HCT116 (cell line): ENCODE data around the gene GFM2. TPM values are rescaled to one million over a fixed set of nuclear protein-coding genes. Genes with fewer than 3 reads are reported as not detected.

Experiments
- ATAC-seq: fragments of 200-7000 bp; cut with Tn5 transposase; 2 replicates; pipeline ENCODE4 v1.9.1; 2020; ENCODE audit warnings: mild to moderate bottlenecking, moderate library complexity
- BruUV-seq: library from RNA; stranded (reverse); fragments of 400-500 nt; replicated peaks from 2 replicates; lab custom pipeline; 2021; lab: Mats Ljungman, UMichigan
- CTCF ChIA-PET: fragments of 300-600 bp; sonication (Branson Sonifier 250); formaldehyde crosslinking; loops from one replicate; lab custom pipeline; 2021; ENCODE audit warnings: antibody characterized with exemption; lab: Charles Lee
- POLR2A ChIA-PET: fragments of 300-600, 350-600 bp; sonication (Branson Sonifier 250); formaldehyde crosslinking; loops from one replicate; lab custom pipeline; 2021; ENCODE audit warnings: antibody characterized with exemption; lab: Charles Lee
- RAD21 ChIA-PET, 2 experiments: fragments of 300-600 bp; sonication (Branson Sonifier 250); formaldehyde crosslinking; loops; one replicate each; lab custom pipeline; 2023; ENCODE audit warnings: low total read pairs in 2 of 2; ENCODE audit not compliant: uncharacterized antibody in 2 of 2, unreplicated experiment in 2 of 2, low non-redundant PET in 1 of 2; lab: Charles Lee
- DNase-seq: peaks from one replicate; pipeline ENCODE4 v3.0.0-alpha.2; 2010; ENCODE audit warnings: low read depth, low spot score
- H2AFZ ChIP-seq: fragments of 200-600 bp; shearing (Covaris generic), sonication (generic); 2 replicates; pipeline ENCODE4 v1.6.1; 2017; ENCODE audit warnings: low read depth, mixed run types, mixed read lengths, antibody characterized with exemption, low read length; ENCODE audit not compliant: poor library complexity, severe bottlenecking
- H3K27ac ChIP-seq: 2 replicates; pipeline ENCODE4 v1.5.1; 2012; ENCODE audit warnings: low read depth, low read length
- H3K27me3 ChIP-seq: fragments of 200-600 bp; sonication (generic); 2 replicates; pipeline ENCODE4 v1.6.1; 2016; ENCODE audit warnings: mixed run types, low read length, mixed read lengths; ENCODE audit not compliant: insufficient read depth
- H3K36me3 ChIP-seq, 2 experiments: fragments of 200-500 bp in 1 of 2; fragments of 200-600 bp in 1 of 2; sonication (Bioruptor generic) in 1 of 2; sonication (generic) in 1 of 2; 2 replicates each; pipeline versions ENCODE4 v1.5.1 to v1.6.1; 2014 to 2016; ENCODE audit warnings: low read length in 2 of 2, inconsistent platforms in 1 of 2, mixed read lengths in 1 of 2, mixed run types in 1 of 2; ENCODE audit not compliant: insufficient read depth in 2 of 2, control insufficient read depth in 1 of 2
- H3K4me1 ChIP-seq, 2 experiments: fragments of 200-600 bp in 1 of 2; sonication (generic) in 1 of 2; 2 replicates each; pipeline versions ENCODE4 v1.5.1 to v1.6.1; 2012 to 2017; ENCODE audit warnings: low read length in 2 of 2, inconsistent platforms in 1 of 2, mild to moderate bottlenecking in 1 of 2, mixed read lengths in 1 of 2, mixed run types in 1 of 2, moderate library complexity in 1 of 2; ENCODE audit not compliant: insufficient read depth in 2 of 2, control insufficient read depth in 1 of 2
- H3K4me2 ChIP-seq: fragments of 200-600 bp; sonication (generic); 2 replicates; pipeline ENCODE4 v1.6.1; 2017; ENCODE audit warnings: mixed run types, low read length, mixed read lengths
- H3K4me3 ChIP-seq, 2 experiments: fragments of 200-600 bp in 1 of 2; sonication (generic) in 1 of 2; replicated peaks in 1 of 2; 2 replicates each; pipeline ENCODE4 v1.5.1; 2011 to 2016; ENCODE audit warnings: low read length in 2 of 2, control low read depth in 1 of 2, low read depth in 1 of 2, mild to moderate bottlenecking in 1 of 2, mixed read lengths in 1 of 2, mixed run types in 1 of 2
- H3K79me2 ChIP-seq: fragments of 200-600 bp; sonication (generic); 2 replicates; pipeline ENCODE4 v1.6.1; 2017; ENCODE audit warnings: mild to moderate bottlenecking, mixed run types, low read length, moderate library complexity, mixed read lengths; ENCODE audit not compliant: insufficient read depth
- H3K9ac ChIP-seq: fragments of 200-600 bp; sonication (generic); 2 replicates; pipeline ENCODE4 v1.6.1; 2016; ENCODE audit warnings: low read length, mixed read lengths
- H3K9me2 ChIP-seq: fragments of 200-600 bp; sonication (generic), shearing (Covaris generic); 2 replicates; pipeline ENCODE4 v1.6.1; 2017; ENCODE audit warnings: mixed run types, mild to moderate bottlenecking, moderate library complexity; ENCODE audit not compliant: insufficient read depth
- H3K9me3 ChIP-seq, 2 experiments: fragments of 200-500 bp in 1 of 2; fragments of 200-600 bp in 1 of 2; sonication (Bioruptor generic) in 1 of 2; sonication (generic) in 1 of 2; 2 replicates each; pipeline ENCODE4 v1.6.1; 2014 to 2017; ENCODE audit warnings: low read length in 2 of 2, mixed read lengths in 2 of 2, inconsistent platforms in 1 of 2, low read depth in 1 of 2, mild to moderate bottlenecking in 1 of 2, mixed run types in 1 of 2, moderate library complexity in 1 of 2; ENCODE audit not compliant: control insufficient read depth in 1 of 2, insufficient read depth in 1 of 2
- H4K20me1 ChIP-seq: fragments of 200-600 bp; sonication (generic), shearing (Covaris generic); 2 replicates; pipeline ENCODE4 v1.6.1; 2017; ENCODE audit warnings: mixed run types, mild to moderate bottlenecking, moderate library complexity; ENCODE audit not compliant: insufficient read depth
- ATF3 ChIP-seq: IDR thresholded peaks from 2 replicates; pipeline ENCODE4 v1.6.1; 2012
- CBX3 ChIP-seq: IDR thresholded peaks from 2 replicates; pipeline ENCODE4 v1.6.1; 2012; ENCODE audit warnings: low read depth
- CEBPB ChIP-seq: IDR thresholded peaks from 2 replicates; pipeline ENCODE4 v1.6.1; 2012; ENCODE audit warnings: low read depth
- EGR1 ChIP-seq: IDR thresholded peaks from 2 replicates; pipeline ENCODE4 v1.6.1; 2012; ENCODE audit warnings: low read depth
- EZH2 ChIP-seq: fragments of 200-600 bp; sonication (generic); IDR thresholded peaks from 2 replicates; pipeline ENCODE4 v1.6.1; 2017; ENCODE audit warnings: antibody characterized with exemption, mixed run types
- EZH2phosphoT487 ChIP-seq: fragments of 200-600 bp; IDR thresholded peaks from 2 replicates; pipeline ENCODE4 v1.6.1; 2018; ENCODE audit warnings: antibody characterized with exemption, borderline replicate concordance
- FOSL1 ChIP-seq: IDR thresholded peaks from 2 replicates; pipeline ENCODE4 v1.6.1; 2012; ENCODE audit warnings: low read depth
- JUND ChIP-seq: IDR thresholded peaks from 2 replicates; pipeline ENCODE4 v1.6.1; 2012
- POLR2A ChIP-seq: IDR thresholded peaks from 2 replicates; pipeline ENCODE4 v1.7.0; 2011; ENCODE audit warnings: borderline replicate concordance; ENCODE audit not compliant: insufficient read depth, insufficient read length; ENCODE audit errors: extremely low read depth
- POLR2AphosphoS5 ChIP-seq: IDR thresholded peaks from 2 replicates; pipeline ENCODE4 v1.6.1; 2011; ENCODE audit warnings: mild to moderate bottlenecking, low read depth, low read length, moderate library complexity
- RAD21 ChIP-seq: IDR thresholded peaks from 2 replicates; pipeline ENCODE4 v1.6.1; 2012; ENCODE audit warnings: low read depth, mild to moderate bottlenecking
- SIN3A ChIP-seq: IDR thresholded peaks from 2 replicates; pipeline ENCODE4 v1.6.1; 2012; ENCODE audit warnings: low read depth
- SP1 ChIP-seq: IDR thresholded peaks from 2 replicates; pipeline ENCODE4 v1.6.1; 2012; ENCODE audit warnings: low read depth
- SRF ChIP-seq: IDR thresholded peaks from 2 replicates; pipeline ENCODE4 v1.6.1; 2012; ENCODE audit warnings: low read depth
- TCF7L2 ChIP-seq: IDR thresholded peaks from 2 replicates; pipeline ENCODE4 v1.7.0; 2011; ENCODE audit warnings: borderline replicate concordance, inconsistent platforms; ENCODE audit not compliant: insufficient read depth, insufficient read length; ENCODE audit errors: extremely low read depth
- YY1 ChIP-seq: IDR thresholded peaks from 2 replicates; pipeline ENCODE4 v1.6.1; 2011; ENCODE audit warnings: low read length, low read depth, moderate library complexity, mild to moderate bottlenecking; ENCODE audit not compliant: insufficient replicate concordance; ENCODE audit errors: extremely low read depth
- intact Hi-C: fragments of 100-400 bp; cut with micrococcal nuclease; formaldehyde crosslinking; loops from 2 replicates; pipeline ENCODE4 v1.10.0; 2022
- total RNA-seq: library from RNA; stranded (reverse); gene quantifications from one replicate; pipeline ENCODE4 v1.2.1, GENCODE V29; 2021; ENCODE audit not compliant: unreplicated experiment
- TF ChIP-seq, protein P1 (sequence below), 3 experiments: fragments of 200-600 bp in 1 of 3; sonication (generic) in 1 of 3; IDR thresholded peaks in 2 of 3; conservative IDR thresholded peaks in 1 of 3; 2 replicates each; pipeline ENCODE4 v1.5.1; 2012 to 2017; ENCODE audit warnings: low read depth in 2 of 3, low read length in 2 of 3, antibody characterized with exemption in 1 of 3, borderline replicate concordance in 1 of 3, control low read depth in 1 of 3, mild to moderate bottlenecking in 1 of 3, mixed read lengths in 1 of 3, mixed run types in 1 of 3, moderate library complexity in 1 of 3; ENCODE audit not compliant: insufficient read depth in 1 of 3
- TF ChIP-seq, protein P2 (sequence below): IDR thresholded peaks from 2 replicates; pipeline ENCODE4 v1.6.1; 2011; ENCODE audit warnings: mild to moderate bottlenecking, low read length, moderate library complexity; ENCODE audit not compliant: insufficient replicate concordance; ENCODE audit errors: extremely low read depth
- TF ChIP-seq, protein P3 (sequence below): IDR thresholded peaks from 2 replicates; pipeline ENCODE4 v1.6.1; 2012; ENCODE audit warnings: low read depth
- TF ChIP-seq, protein P4 (sequence below): IDR thresholded peaks from 2 replicates; pipeline ENCODE4 v1.6.1; 2012

GFM2 gene
- total RNA-seq, 1 experiment from 2014 or later, result 25.0 TPM

- CTCF ChIA-PET, result no interaction called here
- TF ChIP-seq, protein P1, sequence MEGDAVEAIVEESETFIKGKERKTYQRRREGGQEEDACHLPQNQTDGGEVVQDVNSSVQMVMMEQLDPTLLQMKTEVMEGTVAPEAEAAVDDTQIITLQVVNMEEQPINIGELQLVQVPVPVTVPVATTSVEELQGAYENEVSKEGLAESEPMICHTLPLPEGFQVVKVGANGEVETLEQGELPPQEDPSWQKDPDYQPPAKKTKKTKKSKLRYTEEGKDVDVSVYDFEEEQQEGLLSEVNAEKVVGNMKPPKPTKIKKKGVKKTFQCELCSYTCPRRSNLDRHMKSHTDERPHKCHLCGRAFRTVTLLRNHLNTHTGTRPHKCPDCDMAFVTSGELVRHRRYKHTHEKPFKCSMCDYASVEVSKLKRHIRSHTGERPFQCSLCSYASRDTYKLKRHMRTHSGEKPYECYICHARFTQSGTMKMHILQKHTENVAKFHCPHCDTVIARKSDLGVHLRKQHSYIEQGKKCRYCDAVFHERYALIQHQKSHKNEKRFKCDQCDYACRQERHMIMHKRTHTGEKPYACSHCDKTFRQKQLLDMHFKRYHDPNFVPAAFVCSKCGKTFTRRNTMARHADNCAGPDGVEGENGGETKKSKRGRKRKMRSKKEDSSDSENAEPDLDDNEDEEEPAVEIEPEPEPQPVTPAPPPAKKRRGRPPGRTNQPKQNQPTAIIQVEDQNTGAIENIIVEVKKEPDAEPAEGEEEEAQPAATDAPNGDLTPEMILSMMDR (IDR thresholded peaks at IDR 0.05 in 2 of 3, conservative IDR thresholded peaks at IDR 0.05 in 1 of 3; ENCODE audit: borderline replicate concordance in 1 of 3, insufficient read depth in 1 of 3, low read depth in 2 of 3, low read length in 2 of 3), result no peak
- TF ChIP-seq SIN3A (no peak), SRF (no peak), YY1 (no peak), POLR2A (no peak), CEBPB (no peak), EGR1 (no peak), EZH2 (no peak), EZH2phosphoT487 (no peak), ATF3 (no peak), RAD21 (no peak), JUND (no peak), SP1 (no peak), TCF7L2 (no peak), CBX3 (no peak), POLR2AphosphoS5 (no peak), FOSL1 (no peak)
- TF ChIP-seq, protein P2, sequence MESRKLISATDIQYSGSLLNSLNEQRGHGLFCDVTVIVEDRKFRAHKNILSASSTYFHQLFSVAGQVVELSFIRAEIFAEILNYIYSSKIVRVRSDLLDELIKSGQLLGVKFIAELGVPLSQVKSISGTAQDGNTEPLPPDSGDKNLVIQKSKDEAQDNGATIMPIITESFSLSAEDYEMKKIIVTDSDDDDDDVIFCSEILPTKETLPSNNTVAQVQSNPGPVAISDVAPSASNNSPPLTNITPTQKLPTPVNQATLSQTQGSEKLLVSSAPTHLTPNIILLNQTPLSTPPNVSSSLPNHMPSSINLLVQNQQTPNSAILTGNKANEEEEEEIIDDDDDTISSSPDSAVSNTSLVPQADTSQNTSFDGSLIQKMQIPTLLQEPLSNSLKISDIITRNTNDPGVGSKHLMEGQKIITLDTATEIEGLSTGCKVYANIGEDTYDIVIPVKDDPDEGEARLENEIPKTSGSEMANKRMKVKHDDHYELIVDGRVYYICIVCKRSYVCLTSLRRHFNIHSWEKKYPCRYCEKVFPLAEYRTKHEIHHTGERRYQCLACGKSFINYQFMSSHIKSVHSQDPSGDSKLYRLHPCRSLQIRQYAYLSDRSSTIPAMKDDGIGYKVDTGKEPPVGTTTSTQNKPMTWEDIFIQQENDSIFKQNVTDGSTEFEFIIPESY, result no peak
- TF ChIP-seq, protein P3, sequence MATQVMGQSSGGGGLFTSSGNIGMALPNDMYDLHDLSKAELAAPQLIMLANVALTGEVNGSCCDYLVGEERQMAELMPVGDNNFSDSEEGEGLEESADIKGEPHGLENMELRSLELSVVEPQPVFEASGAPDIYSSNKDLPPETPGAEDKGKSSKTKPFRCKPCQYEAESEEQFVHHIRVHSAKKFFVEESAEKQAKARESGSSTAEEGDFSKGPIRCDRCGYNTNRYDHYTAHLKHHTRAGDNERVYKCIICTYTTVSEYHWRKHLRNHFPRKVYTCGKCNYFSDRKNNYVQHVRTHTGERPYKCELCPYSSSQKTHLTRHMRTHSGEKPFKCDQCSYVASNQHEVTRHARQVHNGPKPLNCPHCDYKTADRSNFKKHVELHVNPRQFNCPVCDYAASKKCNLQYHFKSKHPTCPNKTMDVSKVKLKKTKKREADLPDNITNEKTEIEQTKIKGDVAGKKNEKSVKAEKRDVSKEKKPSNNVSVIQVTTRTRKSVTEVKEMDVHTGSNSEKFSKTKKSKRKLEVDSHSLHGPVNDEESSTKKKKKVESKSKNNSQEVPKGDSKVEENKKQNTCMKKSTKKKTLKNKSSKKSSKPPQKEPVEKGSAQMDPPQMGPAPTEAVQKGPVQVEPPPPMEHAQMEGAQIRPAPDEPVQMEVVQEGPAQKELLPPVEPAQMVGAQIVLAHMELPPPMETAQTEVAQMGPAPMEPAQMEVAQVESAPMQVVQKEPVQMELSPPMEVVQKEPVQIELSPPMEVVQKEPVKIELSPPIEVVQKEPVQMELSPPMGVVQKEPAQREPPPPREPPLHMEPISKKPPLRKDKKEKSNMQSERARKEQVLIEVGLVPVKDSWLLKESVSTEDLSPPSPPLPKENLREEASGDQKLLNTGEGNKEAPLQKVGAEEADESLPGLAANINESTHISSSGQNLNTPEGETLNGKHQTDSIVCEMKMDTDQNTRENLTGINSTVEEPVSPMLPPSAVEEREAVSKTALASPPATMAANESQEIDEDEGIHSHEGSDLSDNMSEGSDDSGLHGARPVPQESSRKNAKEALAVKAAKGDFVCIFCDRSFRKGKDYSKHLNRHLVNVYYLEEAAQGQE, result no peak
- TF ChIP-seq, protein P4, sequence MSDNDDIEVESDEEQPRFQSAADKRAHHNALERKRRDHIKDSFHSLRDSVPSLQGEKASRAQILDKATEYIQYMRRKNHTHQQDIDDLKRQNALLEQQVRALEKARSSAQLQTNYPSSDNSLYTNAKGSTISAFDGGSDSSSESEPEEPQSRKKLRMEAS, result no peak
- no peak for DNase-seq
- Histone ChIP-seq H3K9me2 (no peaks in the 10 kb centered on the region), H3K27ac (no peak overlapping the region), H3K27me3 (no peaks in the 10 kb centered on the region), H3K4me3 (no peak overlapping the region), H2AFZ (no peak overlapping the region), H3K4me2 (no peak overlapping the region), H3K9ac (no peak overlapping the region), H3K36me3 (peaks cover 20 to 35% of the 10 kb centered on the region in 2 experiments; a peak in 3 of 4 replicates), H4K20me1 (no peaks in the 10 kb centered on the region), H3K9me3 (no peaks in the 10 kb centered on the region), H3K4me1 (no peaks in the 10 kb centered on the region), H3K79me2 (no peaks in the 10 kb centered on the region)
- intact Hi-C loops, result no loop called here
- no TSS peak for BruUV-seq
- POLR2A ChIA-PET, result no interaction called here
- RAD21 ChIA-PET, result no interaction called here
- ATAC-seq, result no peak
Observed at GRCh38 chr5:74725331-74725730, 41.6 kb downstream of the GFM2 start.
